GM21723 (cell line): ENCODE results near the gene NECTIN4.

Experiments
- ATAC-seq: cut with Tn5 transposase; IDR thresholded peaks from one replicate; pipeline ENCODE4 v1.9.1; 2021; ENCODE audit warnings: mild to moderate bottlenecking, moderate library complexity; ENCODE audit not compliant: unreplicated experiment

Gene NECTIN4

DNA sequence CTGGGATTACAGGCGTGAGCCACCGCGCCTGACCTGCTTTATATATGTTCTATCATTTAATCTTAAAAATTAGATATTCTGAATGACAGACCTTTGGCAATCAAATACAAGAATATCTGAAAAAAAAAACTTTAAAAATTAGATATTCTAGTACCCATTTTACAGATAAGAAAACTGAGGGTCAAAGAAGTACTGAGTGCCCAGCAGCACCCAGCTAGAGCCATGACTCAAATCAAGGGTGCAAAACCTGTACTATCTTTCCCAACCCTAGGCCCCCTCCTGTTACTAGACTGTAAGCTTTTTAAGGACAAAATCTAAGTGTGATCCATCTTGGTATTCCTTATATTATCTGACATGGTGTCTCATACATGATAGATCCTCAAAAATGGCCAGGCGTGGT, 27.9 kb downstream of the NECTIN4 start:
- ATAC-seq, result no peak

DNA sequence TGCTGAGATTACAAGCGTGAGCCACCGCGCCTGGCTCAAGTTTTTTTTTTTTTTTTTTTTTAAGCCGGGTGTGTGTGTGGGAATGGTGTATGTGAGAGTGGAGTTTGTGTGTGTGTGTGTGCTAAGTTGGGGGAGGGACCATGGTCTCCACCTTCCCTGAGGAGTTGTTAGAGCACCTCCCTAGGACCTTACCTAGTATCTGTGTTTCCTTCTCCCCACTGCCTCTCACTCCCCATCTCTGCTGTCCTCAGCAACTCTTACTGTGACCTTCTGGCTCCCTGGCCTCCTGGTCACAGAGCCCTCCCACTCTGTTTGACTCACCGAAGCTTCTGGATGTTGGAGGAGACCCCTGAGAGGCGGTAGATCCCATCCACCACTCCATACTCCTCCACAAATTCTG, 30.1 kb downstream of the NECTIN4 start:
- no peak for ATAC-seq

DNA sequence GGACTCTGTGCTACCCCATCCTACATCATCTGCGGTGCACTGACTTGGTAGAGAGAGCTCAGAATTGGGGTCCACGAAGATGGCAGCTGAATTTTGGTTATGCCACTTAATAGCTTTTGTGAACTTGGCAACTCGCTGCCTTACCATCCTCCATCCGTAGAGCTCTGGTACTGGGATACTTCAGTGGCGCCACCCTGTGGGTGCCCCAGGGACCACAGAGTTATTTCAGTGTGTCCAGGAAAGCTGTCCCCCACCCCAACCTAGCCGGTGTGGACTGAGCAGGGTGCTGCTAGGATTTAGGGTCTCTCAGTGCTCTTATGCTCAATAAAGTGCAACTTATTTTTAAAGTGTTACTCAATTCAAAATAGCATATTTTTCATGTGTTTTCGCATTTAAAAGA, 34.6 kb downstream of the NECTIN4 start:
- ATAC-seq, result no peak

DNA sequence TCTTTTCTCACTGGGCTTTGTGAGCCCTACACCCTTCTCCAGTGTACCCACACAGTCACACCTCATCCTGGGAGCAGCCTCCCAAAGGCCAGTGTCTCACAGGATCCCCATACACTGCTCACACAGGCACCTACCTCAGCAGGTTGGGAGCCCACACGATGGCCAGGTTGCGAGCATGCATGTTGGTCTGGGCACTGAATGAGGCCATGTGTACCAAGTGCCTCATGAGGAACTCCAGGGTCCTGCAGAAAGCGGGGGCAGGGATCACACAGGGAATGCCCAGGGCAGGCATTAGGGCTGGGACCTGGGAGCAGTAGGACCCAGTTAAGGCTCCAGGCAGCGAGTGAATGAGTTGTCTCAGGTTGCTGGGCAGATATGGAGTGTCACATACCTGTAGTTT, 35.1 kb downstream of the NECTIN4 start:
- no peak for ATAC-seq

DNA sequence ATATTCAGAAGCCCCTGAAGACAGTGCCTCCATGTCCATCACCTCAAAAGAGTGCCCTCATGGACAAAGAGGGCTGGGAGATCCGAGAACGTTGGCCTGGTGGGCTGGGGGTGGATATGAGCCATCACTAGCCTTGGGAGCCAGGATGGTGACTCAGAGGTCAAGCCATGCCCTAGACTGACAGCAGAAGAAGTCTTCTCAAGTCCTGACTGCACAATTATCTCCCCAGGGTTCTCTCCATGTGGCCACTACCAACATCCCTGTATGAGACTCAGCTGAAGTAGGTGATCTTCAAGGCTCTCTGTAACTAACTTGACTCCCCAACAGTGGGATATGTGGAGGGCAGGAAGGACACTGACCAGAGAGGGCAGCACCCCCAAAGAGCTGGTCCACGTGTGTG, 36.5 kb downstream of the NECTIN4 start:
- no peak for ATAC-seq

DNA sequence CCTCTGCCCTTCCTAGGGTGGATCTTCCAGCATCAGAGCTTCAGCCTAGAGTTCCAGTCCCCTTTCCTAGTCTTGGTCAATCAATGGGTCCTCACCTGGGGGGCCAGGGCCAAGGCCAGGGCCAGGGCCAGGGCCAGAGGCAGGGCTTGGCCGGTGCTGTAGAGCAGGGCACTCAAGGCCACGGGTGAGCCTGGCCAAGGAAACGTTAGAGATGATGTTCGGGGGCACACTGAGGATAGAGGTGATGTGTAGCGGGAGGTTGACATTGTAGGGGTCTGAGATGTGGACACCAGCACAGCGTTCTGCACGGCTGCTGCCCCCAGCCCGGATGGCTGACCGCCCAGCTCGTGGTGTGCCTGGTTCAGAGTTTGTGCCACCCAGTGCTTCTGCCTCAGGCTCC, 38.1 kb downstream of the NECTIN4 start:
- no peak for ATAC-seq

DNA sequence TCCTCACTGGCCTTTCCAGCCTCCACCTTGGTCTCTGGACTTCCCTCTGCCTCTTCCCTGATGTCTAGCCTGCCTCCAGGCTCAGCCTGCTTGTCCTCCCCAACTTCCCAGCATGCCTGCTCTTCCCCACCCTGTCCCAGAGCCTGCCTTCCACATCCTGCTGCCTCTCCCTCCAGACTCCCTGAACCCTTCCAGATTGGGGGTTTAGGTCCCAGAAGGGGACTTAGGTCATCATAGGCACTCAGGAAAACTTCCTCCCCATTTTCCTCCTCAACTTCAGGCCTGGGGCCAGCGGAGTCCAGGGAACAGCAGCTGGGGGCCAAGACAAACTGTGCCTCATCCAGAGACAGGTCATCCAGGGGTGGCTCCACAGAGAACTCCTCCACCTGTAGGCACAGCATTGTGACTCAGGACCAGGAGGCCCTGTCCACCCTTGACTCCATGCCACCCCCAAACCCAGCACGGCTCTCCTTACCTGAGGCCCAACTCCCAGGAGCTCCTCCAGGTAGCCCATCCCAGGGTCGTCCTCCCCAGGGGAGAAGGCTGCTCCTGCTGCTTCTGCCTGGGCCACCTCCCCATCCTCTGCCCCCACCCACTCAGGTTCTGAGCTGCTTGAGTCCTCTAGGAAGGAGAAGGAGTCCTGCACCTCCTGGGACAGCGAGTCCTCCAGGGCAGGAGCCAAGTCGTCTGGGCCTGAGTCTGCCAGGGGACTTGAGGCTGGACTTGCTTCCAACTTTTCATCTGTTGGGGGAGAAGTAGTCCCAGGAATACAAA, 40.2 kb downstream of the NECTIN4 start:
- no peak for ATAC-seq

DNA sequence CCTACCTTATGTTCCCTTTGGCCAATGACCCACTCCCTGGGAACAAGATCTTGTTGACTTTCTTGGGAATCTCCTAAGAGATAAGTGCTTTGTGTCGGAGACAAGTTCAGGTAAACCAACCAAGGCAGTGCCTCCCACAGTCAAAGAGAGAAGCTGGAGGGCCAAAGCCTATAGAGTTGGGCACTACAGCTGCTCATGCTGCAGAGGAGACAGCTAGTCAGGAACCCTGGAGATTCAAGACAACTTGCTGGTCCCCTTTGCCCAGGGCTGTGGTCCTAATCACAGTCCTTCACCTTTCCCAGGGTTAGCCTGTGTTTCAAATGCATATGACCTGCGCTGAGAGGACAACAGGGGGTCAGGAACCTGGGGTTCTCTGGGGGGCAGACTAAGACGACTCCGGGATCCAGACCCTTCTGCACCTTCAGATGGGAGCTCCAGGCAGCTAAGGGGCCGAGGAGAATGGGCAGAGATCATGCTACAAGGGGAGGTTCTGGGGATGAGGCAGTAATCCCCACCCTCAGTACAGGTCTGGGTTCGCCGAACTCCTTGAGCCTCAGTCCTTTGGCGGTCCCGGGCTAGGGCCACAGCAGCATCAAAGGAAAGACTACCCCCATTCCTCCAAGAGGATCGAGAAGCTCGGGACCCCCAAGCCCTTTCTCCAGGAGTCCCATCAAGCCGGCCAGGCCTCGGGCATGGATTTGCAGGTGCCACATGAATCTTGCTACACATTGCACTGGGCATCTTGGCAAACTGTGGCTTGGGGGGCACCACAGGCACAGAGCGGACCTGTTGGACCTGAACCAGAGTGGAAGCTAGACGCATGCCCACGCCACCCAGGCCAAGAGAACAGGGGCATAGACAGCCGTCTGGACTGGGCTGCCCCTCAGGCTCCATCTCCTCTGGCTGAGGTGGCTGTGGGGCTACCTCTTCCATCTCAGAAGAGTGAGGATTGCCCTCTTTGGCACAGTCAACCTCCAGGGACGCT, 41.6 kb downstream of the NECTIN4 start:
- no peak for ATAC-seq

DNA sequence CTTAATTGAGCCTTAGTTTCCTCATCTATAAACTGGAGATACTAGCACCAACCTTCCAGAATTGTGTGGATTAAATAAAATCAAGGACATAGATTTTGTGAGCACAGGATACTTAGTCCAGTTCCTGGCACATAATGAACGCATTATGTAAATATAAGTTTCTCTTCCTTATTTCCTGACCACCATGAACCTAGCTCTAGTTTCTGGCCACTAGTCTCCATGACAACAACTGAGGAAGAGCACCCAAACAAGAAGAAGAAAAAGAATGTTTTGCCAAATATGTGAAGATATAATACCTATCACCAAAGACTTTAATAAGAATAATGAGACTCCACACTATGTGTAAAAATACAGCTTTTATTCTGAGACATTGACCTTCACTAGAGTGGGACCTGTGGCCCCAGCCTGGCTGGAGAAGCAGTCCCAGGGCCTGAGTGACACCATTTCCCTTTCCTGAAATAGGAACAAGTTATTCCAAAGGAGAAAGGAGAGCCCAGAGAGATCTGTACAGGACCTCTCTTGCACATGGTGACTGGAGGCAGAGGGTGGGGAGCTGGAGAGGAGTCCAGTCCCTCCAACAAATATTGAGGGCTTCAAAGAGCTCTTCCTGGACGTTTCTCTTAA, 42.6 kb downstream of the NECTIN4 start:
- peak; percentile 38 for ATAC-seq

DNA sequence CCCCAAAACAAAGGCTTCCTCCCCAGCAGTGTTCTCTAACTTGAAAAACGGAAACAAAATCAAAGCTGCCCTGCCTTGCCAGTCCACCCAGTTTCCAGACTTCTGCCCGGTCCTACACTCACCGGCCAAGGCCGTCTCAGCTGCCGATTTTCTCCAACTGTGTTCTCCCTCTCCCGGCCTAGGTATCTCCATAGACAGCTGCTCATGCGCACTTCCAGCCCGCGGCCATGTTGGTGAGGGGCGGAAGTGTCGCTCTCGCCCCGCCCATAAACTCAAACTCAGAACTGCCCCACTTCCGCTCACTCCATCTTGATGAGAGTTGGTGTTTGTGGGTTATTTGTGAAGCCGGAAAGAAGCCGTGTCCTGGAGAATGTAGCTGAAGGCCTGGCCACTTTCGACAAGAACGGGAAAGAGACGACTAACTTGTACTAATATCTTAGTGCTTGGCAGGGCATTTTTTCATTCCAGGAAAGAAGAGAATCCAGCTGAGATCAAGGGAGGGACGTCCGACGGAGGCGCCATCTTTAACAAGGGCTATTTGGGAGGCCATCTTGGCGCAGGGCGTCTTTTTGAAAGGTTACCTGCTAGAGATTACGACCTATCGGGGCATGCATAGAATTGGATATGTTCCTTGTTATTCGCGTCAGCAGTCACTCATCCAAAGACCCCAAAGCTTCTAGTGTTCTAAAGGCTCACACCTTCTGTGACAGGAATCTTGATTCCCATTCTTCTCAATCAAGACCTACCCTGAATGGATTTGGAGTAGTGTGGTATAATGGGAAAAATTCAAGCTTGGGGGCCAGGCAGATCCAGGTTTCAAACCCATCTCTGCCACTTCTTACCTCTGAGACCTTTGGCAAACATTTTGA, 43.4 kb downstream of the NECTIN4 start, which contains the start of gene USF1:
USF1 (minus strand) TSS at position 242 of the 869 bp plus-strand sequence. CDS start 2,702 bp downstream, outside the sequence.
- peak; percentile 62 for ATAC-seq

DNA sequence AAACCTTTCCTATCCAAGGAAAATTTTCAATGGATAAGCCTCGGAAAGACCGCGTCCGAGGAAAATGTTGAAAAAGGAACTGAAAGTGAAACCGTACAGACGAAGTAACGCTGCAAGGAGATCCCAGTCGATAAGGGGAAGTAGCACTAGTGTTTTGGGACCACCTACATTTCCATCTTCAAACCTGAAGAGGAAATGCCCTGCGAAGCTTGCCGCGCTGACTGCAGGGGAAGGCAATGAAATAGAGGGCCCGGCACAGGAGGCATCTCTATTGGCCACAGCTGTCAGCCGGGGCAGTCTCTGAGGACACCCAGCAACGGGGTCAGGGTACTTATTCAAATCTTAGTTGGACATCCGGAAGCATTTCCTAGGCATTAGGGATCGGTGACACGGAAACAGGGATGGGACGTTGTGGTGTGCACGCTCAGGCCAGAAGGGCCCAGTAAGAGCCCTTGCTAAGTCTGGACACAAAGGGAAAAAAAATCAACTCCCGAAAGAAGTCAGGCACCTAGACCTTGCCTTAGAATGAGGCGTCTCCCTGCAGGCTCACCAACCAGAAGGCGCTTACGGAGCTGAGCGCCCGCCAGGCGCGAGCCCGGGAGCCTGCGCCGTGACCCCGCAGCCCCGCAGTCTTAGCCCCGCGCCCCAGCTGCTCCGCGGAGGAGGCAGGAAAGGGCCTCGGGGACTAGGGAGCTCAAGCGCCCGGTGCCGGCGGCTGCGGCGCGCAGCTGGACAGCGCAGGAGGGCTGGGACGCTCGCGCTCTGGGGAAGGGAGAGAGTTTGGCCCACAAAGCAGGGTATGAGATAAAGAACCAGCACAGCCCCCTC, 44.2 kb downstream of the NECTIN4 start:
- ATAC-seq, result peak; percentile 34

DNA sequence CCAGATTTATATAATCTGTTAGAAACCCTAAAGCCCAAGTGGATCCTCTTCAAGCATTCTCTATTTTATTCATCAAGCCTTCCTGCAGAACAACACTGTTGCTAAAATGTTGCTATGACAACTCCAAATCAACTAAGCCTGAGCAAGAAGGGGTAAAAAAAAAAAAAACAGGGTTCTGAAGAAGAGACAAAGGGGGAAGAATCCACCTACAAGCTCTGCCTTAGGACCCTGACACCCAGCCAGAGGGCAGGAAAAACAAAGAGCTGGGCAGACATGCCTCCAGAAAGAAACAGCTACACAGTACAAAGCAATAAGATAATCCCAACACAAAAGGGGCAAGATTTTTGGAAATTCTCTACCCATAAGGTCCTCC, 44.8 kb downstream of the NECTIN4 start:
- no peak for ATAC-seq

DNA sequence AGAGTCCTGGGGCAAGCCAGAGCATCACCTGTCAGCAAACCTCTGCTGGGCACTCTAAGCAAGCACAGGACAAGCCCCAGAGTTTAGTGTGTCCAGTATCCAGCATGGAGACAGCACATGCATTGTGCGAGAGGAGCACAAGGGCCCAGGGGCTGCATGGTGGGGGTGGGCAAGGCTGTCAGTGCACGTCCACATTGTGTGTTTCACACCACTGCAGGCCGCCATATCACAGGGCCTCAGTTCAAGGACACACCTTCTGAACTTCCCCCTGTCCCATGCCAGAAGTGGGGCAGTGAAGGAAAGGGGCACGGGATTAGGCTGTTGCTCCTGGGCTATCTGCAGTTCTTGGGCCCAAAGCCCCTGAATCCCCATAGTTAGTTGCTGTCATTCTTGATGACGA, 49.8 kb downstream of the NECTIN4 start:
- ATAC-seq, result no peak

DNA sequence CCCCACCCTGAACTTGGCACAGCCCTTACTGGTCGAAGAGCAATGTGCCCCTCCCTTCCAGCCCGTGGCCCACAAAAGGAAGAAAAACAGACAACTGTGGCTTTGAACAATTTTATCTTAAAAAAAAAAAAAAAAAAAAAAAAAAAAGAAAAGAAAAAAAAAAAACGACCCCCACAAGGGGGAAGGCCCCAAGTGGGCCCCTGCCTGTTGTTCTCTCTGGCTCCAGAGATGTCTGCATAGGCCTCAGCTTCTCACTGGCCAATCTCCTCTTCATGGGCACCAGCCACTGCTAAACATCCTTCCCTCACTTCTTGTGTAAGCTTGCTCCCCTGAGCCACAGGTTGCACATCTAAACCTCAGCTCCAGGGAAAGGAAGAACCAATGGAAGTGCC, 50.2 kb downstream of the NECTIN4 start:
- no peak for ATAC-seq

DNA sequence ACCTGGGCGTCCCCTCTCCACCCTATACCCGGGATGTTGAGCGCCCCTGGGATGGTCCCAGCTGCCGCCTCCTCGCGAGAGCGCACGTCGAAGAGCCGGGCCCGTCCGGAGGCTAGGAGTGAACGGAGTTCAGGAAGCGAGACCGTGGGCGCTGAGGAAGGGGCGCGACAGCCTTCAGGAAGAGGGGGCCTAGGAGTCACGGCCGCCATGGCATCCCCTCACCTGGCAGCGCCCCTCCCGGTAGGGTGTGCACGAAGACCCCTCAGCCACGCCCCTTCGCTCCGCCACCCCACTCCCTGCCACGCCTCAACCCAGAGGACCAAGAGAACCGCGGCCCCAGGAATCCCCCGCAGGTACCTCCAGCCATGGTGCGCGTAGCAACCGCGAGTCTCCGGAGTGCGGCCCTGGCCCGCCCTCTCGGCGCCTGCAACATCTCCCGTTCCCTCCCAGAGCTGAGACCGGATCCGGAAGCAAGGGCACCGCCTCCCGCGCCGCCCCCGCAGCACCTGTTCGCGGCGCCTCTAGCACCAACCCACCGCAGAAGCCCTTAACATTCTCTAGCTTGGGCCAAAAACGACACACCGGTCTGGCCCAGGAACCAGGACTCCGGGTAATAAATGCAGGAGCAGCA, 50.7 kb downstream of the NECTIN4 start, which contains the start of gene TSTD1:
TSTD1 (minus strand) TSS at position 442 of the 631 bp plus-strand sequence; CDS start at position 367, 75 bp downstream.
- ATAC-seq, result peak; percentile 82

DNA sequence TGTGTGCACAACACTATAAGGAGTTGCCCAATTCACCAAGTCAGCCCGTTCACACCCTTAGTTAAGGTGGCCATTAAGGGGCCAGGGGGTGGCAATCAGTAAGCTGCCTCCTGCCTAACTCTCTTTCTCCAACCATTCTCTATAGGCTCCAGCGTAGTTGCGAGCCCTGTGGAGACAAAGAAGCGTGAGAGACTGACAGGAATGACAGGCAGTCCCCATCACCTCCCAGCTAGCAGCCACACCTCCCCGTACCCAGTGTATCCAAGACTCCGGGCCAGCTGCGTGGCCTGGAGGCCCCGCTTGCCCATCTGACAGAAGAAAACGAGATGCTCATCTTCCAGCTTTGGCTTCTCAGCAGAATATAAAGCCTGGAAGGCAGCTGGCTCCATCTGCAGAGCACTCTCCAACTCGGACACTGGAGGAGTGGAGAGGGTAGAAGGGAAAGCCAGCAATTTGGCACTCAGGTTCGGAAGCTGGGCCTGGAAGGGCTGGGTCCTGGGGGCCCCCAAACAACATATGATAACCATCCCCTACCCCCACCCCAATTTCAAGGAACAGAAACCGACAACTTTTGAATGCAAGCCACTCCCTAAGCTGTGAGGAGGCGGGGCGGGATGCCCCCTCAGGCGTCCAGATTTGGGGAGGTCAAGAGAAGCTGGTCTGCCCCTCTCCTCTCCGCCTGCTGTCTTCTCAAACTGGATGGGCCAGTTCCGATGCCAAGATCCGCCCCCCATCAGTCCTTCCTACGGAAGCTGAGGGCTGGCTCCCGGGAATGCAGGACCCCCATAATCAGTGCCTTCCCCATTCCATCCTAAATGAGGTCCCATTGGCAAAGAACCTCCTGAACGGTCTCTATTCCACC, 51.5 kb downstream of the NECTIN4 start:
- no peak for ATAC-seq

DNA sequence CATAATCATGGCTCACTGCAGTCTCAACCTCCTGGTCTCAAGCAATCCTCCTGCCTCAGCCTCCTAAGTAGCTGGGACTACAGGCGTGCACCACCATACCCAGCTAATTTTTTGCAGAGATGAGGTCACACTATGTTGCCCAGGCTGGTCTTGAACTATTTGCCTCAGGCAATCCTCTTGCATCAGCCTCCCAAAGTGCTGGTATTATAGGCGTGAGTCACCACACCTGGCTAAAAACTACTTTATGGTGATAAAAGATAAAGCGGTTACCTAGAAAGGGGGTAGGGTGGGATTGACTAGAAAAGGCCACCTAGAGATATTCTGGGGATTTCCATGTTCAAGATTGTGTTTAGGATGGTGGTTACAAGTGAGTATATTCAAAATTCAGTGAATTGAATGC, 55.6 kb downstream of the NECTIN4 start:
- no peak for ATAC-seq

DNA sequence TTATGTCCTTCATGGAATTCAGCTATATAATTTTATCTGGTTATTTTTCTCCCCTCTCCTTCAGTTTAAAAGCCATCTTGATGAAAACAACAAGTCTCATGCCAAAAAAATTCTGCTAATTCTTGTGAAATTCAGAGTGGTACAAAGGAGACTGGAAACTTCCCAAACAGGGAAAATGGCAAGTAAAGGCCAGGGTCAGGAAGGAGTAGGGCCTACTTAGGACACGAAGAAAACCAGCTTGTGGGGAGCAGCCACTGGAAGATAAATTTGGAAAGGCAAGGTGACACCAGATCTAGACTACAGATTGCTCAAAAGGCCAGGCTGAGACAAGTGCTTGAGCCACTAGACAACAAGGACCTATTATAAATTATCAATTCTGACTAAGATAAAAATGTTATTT, 56.9 kb downstream of the NECTIN4 start:
- ATAC-seq, result no peak
